IPS DF 4.7 (cell line): ENCODE results near the gene RBMS3.
"Not testable (repeated sequence)": the region's sequence is repeated elsewhere in the genome, so short reads cannot be mapped to it uniquely, and the experiment has no call there.

Experiments
- DNase-seq: peaks from one replicate; pipeline ENCODE4 v3.0.0-alpha.2; 2013; ENCODE audit warnings: low spot score; ENCODE audit errors: extremely low read depth

RBMS3 gene

DNA sequence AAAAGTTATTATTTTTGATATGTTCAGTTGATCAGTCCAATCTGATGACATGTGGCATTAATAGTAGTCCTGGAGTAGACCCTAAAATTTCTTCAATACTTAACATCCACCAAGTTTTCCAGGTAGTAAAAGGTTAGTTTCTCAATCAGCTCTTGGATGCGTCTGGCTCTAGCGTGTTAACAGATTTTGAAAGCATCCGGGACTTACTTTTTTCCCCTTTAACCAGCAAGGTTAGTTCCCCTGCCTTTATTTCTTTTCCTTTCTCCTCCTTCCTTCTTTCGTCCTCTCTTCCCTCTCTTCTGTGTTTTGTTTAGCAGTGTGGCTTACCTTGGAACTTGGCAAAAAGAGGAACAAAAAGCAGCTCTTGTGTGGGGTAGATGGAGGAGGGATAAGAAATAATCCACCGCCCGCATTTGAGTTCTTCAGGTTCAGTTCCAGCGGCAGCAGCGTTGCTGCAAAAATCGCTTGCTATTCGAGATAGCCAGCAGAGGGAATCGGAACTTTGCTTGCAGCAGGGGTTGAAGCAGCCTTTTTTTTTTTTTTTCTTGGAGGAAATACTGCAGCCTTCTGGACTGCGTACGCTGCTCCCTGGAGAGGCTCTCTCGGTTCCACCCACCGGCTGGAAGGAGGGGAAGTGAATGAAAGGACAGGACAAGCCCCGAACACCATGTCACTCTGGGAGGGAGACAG lies at the start of gene RBMS3:
TSS of gene RBMS3 (plus strand) at position 668 of the 690 bp plus-strand sequence.
- peak; percentile 46 for DNase-seq

DNA sequence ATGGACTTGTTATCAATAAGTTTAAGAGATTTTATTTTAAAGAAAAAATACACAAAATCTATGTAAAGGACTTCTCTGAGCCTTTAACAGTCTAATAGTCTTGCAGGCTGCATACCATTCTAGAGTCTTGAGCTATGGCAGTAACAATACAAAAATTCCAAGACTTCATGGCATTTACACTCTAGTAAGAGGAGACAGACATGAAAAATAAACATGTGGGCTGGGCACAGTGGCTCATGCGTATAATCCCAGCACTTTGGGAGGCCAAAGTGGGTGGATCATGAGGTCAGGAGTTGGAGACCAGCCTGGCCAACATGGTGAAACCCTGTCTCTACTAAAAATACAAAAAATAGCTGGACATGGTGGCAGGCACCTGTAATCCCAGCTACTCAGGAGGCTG lies 47.7 kb upstream of the RBMS3 start:
- DNase-seq, result not testable (repeated sequence)

DNA sequence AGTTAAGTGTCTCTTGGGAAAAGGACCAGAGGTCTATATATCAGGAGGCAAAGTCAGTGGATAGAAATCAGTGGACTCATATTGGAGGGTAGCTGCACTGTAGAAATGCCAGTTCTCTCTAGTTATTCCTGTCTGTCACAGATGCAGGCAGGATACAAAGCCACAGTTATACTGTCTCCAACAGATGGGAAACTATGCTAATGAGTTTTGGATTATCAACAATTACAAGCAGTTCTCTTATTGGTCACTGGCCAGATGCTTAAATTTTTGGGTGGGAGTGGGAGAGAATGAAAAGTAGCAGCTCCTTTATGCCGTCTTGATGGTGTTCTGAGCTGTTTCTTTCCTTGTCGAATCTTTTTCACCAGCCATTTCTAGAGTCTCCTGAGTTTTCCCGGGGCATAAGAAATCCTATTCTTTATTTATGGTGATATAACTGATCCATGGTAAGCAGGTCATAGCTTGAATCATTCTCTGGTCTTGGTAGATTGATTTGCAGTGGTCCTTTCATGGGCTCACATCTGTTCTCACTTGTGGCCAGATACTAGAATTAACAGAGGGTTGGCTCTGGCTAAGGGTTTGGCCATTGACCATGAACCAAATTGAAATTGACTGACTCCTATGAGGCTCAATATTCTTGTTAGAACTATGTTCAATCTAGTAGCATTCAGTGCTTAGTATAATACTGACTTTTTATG lies 44.6 kb upstream of the RBMS3 start:
- no peak for DNase-seq

DNA sequence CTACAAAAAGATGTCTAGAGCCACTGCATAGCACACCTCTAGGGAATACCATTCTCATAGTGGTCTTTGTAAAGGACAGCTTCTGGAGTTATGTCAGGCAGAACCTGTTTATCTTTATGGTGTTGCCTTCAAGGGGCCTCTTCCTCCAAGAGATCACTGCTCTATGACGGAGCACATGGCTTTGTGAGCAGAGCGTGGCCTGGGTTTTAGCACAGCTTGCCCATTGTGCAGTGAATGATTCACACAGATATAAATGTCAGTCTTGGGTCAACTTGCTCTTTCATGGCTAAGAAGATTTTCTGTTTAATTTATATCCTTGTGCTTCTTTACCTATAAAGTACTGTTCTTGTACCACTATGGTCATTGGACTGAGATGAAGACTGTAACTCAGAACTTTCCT lies 41.5 kb upstream of the RBMS3 start:
- DNase-seq, result no peak

DNA sequence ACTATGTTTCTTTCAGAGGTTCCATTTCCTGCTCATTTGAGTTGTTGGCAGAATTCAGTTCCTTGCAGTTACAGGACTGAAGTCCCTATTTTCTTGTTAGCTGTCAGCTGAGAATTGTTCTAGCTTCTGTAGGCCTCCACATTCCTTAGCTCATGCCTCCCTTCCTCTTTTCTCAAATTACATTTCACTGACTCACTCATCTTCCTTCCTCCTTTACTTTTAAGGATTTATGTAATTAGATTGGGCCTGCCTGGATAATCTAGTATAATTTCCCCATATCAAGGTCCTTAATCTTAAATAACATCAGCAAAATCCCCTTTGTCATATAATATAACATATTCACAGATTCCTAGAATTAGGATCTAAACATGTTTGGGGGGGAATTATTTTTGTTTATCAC lies 40.6 kb upstream of the RBMS3 start:
- no peak for DNase-seq

DNA sequence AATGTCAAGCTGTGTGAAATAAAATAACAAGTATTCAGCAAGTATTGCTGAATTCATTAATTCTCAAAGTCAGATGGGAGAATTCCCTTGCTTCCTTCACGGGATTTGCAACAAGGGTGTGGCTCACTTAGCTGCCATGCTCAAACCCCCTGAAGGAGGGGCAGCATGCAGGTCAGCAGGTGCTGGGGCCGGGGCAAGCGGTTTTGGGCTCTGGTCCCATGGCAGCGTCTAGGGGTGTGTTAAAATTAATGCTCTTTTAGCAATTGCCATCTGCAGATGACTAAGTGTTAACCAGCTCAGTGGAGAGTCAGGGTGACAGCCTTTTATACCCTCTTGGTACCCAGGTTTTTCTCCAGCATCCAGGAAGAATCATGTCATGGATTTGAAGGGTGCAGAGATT lies 40.0 kb upstream of the RBMS3 start:
- no peak for DNase-seq

DNA sequence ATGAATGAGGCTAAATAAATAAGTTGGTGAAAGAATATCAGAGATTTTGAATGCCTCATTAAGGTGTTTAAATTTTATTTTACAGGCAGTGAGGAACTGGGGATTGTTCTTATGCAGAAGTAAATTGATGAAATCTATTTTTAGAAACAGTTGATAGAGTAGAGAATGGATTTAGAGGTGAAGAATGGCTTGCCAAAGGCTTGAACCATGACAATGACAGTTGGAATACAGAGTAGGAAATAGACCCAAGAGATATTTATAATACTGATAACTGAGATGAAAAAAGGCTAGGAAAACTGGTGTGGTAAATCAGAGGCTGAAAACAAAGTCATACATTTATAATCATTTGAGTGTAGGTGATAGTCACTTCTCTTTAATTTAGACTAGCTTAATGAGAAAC lies 39.0 kb upstream of the RBMS3 start:
- no peak for DNase-seq

DNA sequence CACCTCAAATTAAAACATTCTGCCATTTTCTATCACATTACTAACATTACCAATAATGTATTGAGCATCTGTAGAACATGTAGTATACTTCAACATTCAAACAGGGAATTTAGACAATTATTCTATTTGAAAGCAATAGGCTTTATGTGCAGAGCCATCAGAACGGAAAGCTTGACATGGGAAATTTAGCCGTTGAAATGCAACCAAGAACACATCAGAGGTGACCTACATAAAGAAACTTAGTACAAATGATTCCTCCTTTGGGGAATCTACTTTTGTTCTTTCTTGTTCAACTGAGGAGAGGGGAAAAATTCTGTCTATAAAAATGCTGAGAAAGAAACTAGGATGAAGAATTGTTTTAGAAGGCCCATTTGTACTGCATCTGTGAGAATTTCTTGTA lies 38.6 kb upstream of the RBMS3 start:
- DNase-seq, result no peak

DNA sequence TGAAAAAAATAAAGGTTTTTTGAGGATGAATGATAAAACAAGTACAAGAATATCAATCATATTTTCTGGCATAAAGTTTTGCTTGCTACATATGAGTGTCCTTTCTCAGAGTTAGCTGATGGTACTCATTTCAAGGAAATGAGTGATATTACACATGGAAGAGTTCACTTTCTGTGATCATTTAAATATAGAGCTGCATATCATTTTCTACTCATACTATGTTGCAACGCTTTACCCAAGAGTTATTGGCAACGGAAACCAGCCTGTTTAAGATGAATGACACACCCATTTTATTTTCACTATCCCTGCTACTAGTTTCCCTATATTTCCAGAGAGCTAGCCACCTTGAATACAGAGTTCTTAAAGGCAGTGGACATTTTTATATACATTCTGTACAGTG lies 35.4 kb upstream of the RBMS3 start:
- no peak for DNase-seq

DNA sequence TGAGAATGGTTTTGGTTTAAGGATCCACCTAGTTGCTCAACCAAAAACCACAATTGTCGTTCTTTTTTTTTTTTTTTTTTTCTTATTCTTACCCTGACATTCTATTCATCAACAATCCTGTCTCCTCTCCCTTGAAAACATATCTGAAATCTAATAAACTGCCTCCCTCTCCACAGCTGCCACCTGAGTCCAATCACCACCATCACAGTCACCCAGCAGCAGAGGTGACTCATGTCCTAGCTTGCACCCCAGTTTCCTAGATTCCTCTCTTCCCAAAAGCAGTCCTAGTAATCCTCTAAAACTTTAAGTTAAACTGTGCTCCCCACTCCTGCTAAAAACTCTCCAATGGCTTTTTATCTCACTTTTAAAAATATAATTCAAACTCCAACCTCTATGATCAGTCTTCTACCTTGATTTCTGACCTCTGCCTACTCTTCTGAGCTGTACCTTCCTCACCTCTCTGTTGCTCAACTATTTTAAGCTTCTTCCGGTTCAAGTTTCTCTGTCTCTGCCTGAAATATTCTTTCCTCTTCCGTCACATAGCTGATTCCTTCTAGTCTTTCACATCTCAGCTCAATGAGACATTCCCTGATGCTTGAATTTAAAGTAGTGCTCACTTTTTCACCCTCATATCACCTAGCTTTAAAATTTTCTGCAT lies 33.7 kb upstream of the RBMS3 start:
- no peak for DNase-seq

DNA sequence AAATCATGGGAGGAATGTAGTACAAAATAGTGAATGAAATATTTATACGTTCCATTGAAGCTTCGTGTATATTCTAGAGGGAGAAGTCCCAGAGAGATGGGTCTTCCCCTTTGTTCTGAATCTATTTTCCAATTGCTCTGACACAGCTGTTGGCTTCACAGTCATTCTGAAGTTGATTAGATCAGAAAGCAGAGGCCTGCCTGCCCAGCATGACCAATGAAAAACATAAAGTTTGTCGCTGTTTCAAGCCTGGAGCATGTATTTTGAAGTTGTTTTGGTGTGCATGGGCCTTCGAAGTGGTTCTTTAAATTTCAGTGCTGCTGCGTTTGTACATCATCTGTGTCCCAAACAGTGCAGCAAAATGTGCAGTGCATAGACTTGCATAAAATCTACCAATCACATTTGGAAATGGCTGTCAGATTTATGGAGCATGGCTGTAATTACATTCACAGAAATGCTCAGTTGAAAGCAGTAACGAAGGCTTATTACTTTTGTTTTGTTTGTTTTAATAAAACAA lies 31.0 kb upstream of the RBMS3 start:
- no peak for DNase-seq

DNA sequence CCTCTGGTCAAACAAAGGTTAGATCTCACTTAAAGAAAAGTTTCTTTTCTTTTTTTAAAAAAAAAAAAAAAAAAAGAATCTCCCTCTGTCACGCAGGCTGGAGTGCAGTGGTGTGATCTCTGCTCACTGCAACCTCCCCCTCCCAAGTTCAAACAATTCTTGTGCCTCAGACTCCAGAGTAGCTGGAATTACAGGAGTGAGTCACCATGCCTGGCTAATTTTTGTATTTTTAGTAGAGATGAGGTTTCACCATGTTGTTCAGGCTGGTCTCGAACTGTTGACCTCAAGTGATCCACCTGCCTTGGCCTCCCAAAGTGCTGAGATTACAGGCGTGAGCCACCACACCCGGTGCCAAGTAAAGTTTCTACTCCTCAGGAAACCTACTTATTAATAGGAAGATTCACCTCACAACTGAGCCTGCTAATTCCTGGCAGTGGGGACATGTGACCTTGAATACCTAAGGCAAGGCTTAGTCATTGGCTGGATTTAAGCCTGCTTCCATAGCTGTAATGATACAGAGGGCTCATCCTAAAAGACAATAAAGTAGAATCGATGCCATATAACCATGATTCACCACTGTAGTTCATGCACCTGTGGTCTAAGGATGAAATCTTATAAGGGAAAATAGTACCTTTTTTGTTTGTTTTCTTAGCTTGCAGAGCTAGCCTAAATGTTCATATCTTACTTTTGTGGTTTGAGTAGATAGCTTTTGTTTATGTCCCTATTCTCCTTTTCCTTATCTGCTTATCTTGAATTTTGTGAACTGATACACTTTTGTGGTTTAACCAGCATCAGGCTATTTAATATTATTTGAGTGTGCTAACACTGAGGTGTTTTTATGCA lies 24.8 kb upstream of the RBMS3 start:
- no peak for DNase-seq

DNA sequence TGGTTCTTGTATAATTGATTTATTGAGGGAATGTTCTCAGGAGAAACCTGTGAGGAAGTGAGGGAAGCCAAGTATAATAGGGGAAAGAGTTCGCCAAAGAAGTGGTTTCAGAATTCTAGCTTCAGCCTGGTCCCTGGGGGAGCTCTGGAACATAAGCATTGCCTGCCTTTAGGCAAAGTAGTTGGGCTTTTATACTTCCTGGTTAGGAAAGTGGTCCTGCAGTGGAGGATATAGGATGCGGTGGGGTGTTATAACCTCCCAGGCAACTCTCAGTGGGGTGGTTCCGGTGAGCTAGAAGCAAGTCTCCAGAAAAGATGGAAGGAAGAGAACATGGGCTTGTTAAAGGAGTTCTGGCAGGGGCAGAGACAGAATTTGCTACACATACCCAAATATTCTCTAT lies 22.7 kb upstream of the RBMS3 start:
- no peak for DNase-seq

DNA sequence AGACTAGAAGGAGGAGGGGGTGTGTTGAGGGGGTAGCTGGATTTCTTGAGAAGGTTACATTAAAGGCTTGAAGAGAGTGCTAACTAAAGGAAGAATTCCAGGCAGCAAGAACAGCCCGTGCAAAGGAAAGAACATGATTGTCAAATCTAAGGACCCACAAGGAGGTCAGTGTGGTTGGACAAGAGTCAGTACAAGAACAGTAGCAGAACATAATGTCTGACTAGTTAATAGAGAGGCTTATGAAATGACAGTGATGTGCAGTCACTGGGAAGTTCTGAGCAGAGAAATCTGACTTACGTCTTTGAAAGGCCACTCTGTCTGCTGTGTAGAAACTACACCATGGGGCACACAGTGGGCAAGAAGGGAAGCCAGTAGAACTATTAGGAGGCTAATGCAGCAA lies 19.8 kb upstream of the RBMS3 start:
- no peak for DNase-seq

DNA sequence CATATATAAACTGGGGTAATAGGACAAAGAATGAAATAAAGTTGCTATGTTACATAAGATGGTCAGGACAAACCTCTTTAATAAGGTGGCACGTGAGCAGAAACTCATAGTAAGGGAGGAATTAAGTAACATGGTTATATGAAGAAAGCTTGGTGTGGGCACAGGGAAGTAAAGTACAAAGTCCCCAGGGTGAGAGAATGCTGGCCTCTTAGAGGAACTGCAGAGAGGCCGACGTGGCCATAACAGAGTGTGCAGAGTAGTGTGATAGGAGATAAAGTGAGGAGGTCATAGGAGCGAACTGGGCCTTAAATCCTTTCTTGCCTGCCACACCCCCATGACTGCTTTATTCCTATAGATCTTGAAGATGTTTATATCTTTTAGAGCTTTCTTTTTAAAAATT lies 17.4 kb upstream of the RBMS3 start:
- DNase-seq, result no peak

DNA sequence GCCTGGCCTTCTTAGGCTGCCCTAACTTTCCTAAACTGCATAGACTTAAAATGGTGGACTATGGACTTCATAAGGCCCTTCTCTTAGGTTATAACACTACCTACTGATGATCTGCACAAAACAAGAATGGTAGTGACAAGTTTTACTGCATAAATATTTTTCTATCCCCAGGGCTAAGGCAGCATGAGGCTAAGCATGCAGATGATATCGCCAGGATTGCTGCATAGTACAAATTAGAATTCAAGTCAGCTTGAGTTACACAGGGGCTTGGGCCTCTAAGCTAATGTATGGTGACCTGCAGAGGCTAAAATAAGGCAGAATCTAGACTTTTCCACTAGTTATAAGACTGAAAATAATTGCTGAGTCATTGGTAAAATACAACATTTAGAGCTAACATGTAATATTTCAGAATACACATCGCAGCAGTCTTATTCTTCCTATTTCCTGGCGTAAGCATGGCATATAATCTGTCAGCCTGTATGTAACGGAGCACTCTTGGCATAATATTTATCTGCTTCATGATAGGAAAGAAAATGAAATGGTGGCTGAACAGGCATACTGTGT lies 15.3 kb upstream of the RBMS3 start:
- no peak for DNase-seq

DNA sequence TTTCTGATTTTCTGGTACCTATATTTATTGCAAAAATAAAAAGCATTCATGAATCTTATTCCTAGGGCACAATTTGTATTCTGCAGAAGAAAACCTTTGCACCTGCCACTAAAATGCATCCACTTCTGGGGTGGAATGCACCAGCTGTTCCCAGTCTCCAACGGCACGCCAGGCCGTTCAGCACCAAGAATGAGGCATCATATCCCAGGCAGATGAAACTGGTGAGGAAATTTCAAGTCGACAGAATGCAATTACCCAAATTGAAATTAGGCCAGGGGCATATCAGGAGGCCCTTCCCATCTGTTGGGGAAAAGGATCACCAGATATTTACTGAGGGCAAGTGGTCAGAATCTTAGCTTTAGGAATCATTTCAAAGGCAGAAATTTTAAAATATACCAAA lies 13.6 kb upstream of the RBMS3 start:
- DNase-seq, result no peak

DNA sequence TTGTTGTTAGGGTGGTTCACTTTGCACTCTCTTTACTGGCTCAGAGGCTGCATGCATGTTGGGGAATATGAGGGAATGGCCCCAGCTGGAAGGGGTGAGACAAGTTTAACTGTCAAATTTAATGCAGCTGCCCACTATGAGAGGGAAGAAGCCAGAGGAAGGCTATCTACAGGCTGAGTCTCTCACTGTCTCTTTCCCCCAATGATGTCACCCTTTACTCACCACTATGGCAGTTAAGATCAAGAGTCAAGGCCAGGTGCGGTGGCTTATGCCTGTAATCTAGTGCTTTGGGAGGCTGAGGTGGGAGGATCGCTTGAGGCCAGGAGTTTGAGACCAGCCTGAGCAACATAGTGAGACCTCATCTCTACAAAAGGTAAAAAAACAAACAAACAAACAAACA lies 12.2 kb upstream of the RBMS3 start:
- DNase-seq, result no peak

DNA sequence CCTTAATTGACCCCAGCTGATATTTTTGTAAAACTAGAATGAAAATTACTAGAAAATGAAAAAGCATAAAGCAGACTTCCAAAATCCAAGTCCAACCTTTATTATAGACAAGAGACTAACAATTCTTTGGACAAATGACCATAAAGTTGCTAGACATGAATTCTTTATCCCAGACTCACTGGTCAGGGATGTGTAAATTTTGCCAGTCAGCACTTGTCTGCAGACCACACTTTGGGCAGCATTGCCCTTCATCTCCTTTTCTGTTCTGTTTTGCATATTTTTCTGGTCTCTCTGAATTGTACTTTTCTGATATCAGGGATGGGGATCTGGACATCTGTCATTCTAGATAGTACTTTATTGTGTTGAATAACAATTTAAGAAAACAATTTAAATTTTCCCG lies 10.1 kb upstream of the RBMS3 start:
- no peak for DNase-seq

DNA sequence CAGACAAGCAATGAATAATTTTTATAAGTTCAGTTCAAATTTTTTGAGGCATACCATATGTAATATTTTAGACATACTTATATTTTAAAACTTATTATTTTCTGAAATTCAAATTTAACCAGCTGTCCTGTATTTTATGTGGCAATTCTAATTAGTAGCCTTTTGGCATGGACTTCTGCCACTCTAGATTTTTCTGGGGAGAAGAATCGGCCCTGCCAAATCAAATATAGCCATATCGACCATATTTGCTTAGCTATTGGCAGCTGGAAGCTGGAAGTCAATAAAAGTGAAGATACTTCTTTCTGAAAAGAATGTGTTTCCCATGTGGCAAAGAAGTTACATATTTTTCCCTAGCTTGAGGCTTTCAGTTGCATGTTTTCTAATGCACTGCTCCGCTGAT lies 9.4 kb upstream of the RBMS3 start:
- DNase-seq, result no peak

DNA sequence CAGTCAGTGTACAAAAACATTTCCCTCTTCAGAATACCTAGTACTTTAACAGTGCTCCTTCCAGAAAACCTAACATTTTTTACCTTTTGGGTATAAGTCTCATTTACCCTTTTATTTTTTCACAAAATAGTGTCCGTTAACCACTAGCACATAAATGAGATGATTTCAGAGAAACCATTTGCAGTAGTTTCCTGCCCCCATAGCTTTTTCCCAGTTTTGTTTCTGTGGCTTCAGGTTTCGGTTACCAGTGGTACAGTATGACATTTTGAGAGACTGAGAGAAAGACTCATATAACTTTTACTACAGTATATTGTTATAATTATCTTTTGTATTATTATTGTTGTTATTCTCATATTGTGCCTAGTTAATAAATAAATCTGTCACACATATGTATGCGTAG lies 6.2 kb upstream of the RBMS3 start:
- DNase-seq, result no peak
